DOHH2 (cell line): ENCODE measurements around the gene ECT2.

Experiments used
- H3F3A ChIP-seq: fragments of 200-600 bp; sonication (generic), shearing (Covaris generic); 2 replicates; pipeline ENCODE4 v1.6.0; 2016; ENCODE audit warnings: antibody characterized with exemption, mild to moderate bottlenecking; ENCODE audit not compliant: control insufficient read depth, insufficient read depth
- H3K27ac ChIP-seq: fragments of 200-600 bp; sonication (generic); 2 replicates; pipeline ENCODE4 v1.5.1; 2014; ENCODE audit warnings: low read depth, mild to moderate bottlenecking, low read length, moderate library complexity
- H3K27me3 ChIP-seq: fragments of 200-600 bp; sonication (generic); 2 replicates; pipeline ENCODE4 v1.6.1; 2014; ENCODE audit warnings: mild to moderate bottlenecking, low read length, mixed read lengths; ENCODE audit not compliant: control insufficient read depth
- H3K36me3 ChIP-seq: fragments of 200-600 bp; sonication (generic); 2 replicates; pipeline ENCODE4 v1.6.1; 2014; ENCODE audit warnings: mild to moderate bottlenecking, low read length, moderate library complexity, mixed read lengths; ENCODE audit not compliant: control insufficient read depth
- H3K4me1 ChIP-seq: fragments of 200-600 bp; sonication (generic); 2 replicates; pipeline ENCODE4 v1.6.1; 2014; ENCODE audit warnings: mild to moderate bottlenecking, low read length, mixed read lengths; ENCODE audit not compliant: control insufficient read depth
- H3K4me2 ChIP-seq: fragments of 200-600 bp; sonication (generic); 2 replicates; pipeline ENCODE4 v1.6.0; 2014; ENCODE audit warnings: mild to moderate bottlenecking, low read length, moderate library complexity
- H3K4me3 ChIP-seq: fragments of 200-600 bp; sonication (generic); 2 replicates; pipeline ENCODE4 v1.5.1; 2014; ENCODE audit warnings: mild to moderate bottlenecking, low read length, mixed read lengths
- H3K79me2 ChIP-seq: fragments of 200-600 bp; sonication (generic); 2 replicates; pipeline ENCODE4 v1.6.1; 2014; ENCODE audit warnings: mild to moderate bottlenecking, low read length, mixed read lengths; ENCODE audit not compliant: control insufficient read depth
- H3K9me2 ChIP-seq: fragments of 200-600 bp; sonication (generic); replicated peaks from 2 replicates; pipeline ENCODE4 v1.6.1; 2014; ENCODE audit warnings: mild to moderate bottlenecking, low read length, mixed read lengths; ENCODE audit not compliant: control insufficient read depth
- H3K9me3 ChIP-seq: fragments of 200-600 bp; sonication (generic); 2 replicates; pipeline ENCODE4 v1.6.1; 2014; ENCODE audit warnings: antibody characterized with exemption, low read length, mixed read lengths; ENCODE audit not compliant: control insufficient read depth, insufficient read depth
- H4K20me1 ChIP-seq: fragments of 200-600 bp; sonication (generic); 2 replicates; pipeline ENCODE4 v1.6.0; 2014; ENCODE audit warnings: low read depth, mild to moderate bottlenecking, antibody characterized with exemption, low read length, moderate library complexity; ENCODE audit not compliant: control insufficient read depth, insufficient read depth
- EZH2phosphoT487 ChIP-seq: fragments of 200-600 bp; sonication (generic); IDR thresholded peaks from 2 replicates; pipeline ENCODE4 v1.6.1; 2017; ENCODE audit warnings: borderline replicate concordance, mild to moderate bottlenecking, antibody characterized with exemption, low read length, moderate library complexity, mixed read lengths
- TF ChIP-seq, protein P1 (sequence below): fragments of 200-600 bp; sonication (generic); IDR thresholded peaks from one replicate; pipeline ENCODE4 v1.5.1; 2014; ENCODE audit warnings: antibody characterized with exemption, mild to moderate bottlenecking, low read depth, low read length; ENCODE audit not compliant: poor library complexity, severe bottlenecking

The ECT2 gene

DNA sequence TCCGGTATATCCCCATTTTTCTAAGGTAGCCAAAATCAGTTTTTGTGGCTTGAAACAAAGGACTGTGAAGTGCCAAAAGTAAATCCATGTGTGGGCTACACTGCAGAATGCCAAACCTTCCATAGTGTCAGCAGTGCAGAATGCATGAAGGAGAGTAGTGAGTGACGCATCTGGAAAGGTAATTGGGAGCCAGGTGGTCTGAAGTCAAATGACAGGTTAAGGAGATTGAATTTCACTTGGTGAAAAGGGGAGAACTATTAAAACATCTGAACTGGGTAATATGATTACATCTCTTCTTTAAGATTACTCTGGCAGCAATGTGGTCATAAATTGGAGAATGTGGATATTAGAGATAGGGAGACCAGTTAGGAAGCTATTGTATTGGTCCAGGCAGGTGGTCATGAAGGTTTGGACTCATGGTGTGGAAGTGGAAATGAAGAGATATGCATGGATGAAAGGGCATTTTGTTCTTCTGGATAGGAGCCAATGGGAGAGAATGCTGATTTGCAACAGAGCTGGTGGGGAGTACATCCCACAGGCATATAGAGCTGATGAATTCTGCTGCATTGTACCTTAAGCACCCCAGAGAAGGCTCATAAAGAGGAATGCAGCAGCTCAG is 118.2 kb downstream of the ECT2 start:
- no peaks in the 10 kb centered on the region for H3K4me1 ChIP-seq
- H3F3A ChIP-seq, result no peaks in the 10 kb centered on the region
- no peaks in the 10 kb centered on the region for H3K79me2 ChIP-seq
- TF ChIP-seq EZH2phosphoT487, result no peak
- TF ChIP-seq, protein P1, sequence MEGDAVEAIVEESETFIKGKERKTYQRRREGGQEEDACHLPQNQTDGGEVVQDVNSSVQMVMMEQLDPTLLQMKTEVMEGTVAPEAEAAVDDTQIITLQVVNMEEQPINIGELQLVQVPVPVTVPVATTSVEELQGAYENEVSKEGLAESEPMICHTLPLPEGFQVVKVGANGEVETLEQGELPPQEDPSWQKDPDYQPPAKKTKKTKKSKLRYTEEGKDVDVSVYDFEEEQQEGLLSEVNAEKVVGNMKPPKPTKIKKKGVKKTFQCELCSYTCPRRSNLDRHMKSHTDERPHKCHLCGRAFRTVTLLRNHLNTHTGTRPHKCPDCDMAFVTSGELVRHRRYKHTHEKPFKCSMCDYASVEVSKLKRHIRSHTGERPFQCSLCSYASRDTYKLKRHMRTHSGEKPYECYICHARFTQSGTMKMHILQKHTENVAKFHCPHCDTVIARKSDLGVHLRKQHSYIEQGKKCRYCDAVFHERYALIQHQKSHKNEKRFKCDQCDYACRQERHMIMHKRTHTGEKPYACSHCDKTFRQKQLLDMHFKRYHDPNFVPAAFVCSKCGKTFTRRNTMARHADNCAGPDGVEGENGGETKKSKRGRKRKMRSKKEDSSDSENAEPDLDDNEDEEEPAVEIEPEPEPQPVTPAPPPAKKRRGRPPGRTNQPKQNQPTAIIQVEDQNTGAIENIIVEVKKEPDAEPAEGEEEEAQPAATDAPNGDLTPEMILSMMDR, result no peak
- H3K4me3 ChIP-seq, result no peak overlapping the region
- H3K9me3 ChIP-seq, result no peaks in the 10 kb centered on the region
- no peaks in the 10 kb centered on the region for H4K20me1 ChIP-seq
- H3K4me2 ChIP-seq, result no peak overlapping the region
- H3K27me3 ChIP-seq, result no peaks in the 10 kb centered on the region; the same call in 1 of the 2 replicates
- H3K36me3 ChIP-seq, result no peaks in the 10 kb centered on the region
- H3K27ac ChIP-seq, result no peak overlapping the region
- H3K9me2 ChIP-seq, result no peaks in the 10 kb centered on the region

GRCh38 chr3:172869368-172869771 is 118.8 kb downstream of the ECT2 start:
- Histone ChIP-seq H3K4me2 (no peak overlapping the region), H3K27ac (no peak overlapping the region), H4K20me1 (no peaks in the 10 kb centered on the region), H3K9me3 (no peaks in the 10 kb centered on the region), H3K9me2 (no peaks in the 10 kb centered on the region), H3K79me2 (no peaks in the 10 kb centered on the region), H3K27me3 (no peaks in the 10 kb centered on the region; the same call in 1 of the 2 replicates), H3K36me3 (no peaks in the 10 kb centered on the region), H3F3A (no peaks in the 10 kb centered on the region), H3K4me3 (no peak overlapping the region), H3K4me1 (no peaks in the 10 kb centered on the region)
- TF ChIP-seq, protein P1, result no peak
- TF ChIP-seq EZH2phosphoT487, result no peak

- no peak overlapping the region for H3K4me3 ChIP-seq
- no peaks in the 10 kb centered on the region for H3K9me3 ChIP-seq
- H3F3A ChIP-seq, result no peaks in the 10 kb centered on the region
- H3K79me2 ChIP-seq, result no peaks in the 10 kb centered on the region
- H3K4me2 ChIP-seq, result no peak overlapping the region
- no peaks in the 10 kb centered on the region for H3K36me3 ChIP-seq
- H3K27me3 ChIP-seq, result no peaks in the 10 kb centered on the region; the same call in 1 of the 2 replicates
- no peaks in the 10 kb centered on the region for H3K9me2 ChIP-seq
- H3K27ac ChIP-seq, result no peak overlapping the region
- no peak for TF ChIP-seq EZH2phosphoT487
- TF ChIP-seq, protein P1, result no peak
- no peaks in the 10 kb centered on the region for H3K4me1 ChIP-seq
- H4K20me1 ChIP-seq, result no peaks in the 10 kb centered on the region
Measured at GRCh38 chr3:172869784-172870518, 119.4 kb downstream of the ECT2 start.
